ENCODE data around the gene C16orf74.

DNA sequence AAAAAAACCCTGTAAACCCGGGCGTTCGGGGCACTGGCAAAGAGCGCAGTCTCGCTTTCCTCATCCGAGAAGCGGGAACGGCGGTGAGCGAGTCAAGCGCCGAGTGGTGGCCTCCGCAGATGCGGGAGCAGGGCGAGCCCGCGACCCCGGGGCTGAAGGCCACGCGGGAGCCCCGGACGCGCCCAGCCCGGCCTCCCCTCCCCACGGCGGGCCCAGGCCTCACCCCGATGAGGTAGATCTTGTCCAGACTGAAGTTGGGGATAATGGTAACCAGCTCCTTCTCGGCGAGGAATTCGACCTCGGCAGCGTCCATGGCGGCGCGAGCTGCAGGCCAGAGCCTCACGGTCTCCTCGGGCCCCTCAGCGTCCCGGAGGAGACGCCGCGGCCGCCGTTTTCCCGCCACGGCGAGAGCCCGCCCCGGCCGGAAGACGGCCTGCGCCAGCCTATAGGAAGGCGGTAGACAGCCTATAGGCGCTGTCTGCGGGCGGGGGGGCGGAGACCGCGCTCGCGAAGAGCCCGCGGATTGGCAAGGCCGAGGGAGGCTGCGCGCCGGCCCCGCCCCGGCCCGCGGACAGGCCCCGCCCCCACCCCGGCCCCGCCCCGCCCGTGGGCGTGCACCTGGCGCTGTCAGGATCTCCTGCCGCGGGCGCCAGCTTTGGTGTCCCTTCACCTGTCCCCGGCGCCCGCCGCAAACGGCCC, 62.2 kb downstream of the C16orf74 start, which contains the start of gene GINS2:
- TF ChIP-seq, protein P1, sequence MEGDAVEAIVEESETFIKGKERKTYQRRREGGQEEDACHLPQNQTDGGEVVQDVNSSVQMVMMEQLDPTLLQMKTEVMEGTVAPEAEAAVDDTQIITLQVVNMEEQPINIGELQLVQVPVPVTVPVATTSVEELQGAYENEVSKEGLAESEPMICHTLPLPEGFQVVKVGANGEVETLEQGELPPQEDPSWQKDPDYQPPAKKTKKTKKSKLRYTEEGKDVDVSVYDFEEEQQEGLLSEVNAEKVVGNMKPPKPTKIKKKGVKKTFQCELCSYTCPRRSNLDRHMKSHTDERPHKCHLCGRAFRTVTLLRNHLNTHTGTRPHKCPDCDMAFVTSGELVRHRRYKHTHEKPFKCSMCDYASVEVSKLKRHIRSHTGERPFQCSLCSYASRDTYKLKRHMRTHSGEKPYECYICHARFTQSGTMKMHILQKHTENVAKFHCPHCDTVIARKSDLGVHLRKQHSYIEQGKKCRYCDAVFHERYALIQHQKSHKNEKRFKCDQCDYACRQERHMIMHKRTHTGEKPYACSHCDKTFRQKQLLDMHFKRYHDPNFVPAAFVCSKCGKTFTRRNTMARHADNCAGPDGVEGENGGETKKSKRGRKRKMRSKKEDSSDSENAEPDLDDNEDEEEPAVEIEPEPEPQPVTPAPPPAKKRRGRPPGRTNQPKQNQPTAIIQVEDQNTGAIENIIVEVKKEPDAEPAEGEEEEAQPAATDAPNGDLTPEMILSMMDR (IDR thresholded peaks at IDR 0.05; ENCODE audit: low read depth, low read length): no peak
- TF ChIP-seq POLR2A (IDR thresholded peaks at IDR 0.05; ENCODE audit: extremely low read depth, insufficient read length): peak; percentile 56

All from NB4 (cell line).